Neural cell (in vitro differentiated cells): ENCODE data around the gene TPRG1. TPM values are rescaled to one million over a fixed set of nuclear protein-coding genes. Genes with fewer than 3 reads are reported as not detected.

ENCODE experiments used
- H2AFZ ChIP-seq: fragments of 200-600, 300-800 bp; sonication (generic), shearing (Covaris generic); 2 replicates; pipeline ENCODE4 v1.6.0; 2014; ENCODE audit warnings: low read depth, mild to moderate bottlenecking, antibody characterized with exemption, low read length, moderate library complexity
- H3F3A ChIP-seq: fragments of 200-600 bp; shearing (Covaris generic); 2 replicates; pipeline ENCODE4 v1.6.1; 2016; ENCODE audit warnings: mild to moderate bottlenecking, moderate library complexity, mixed read lengths, antibody characterized with exemption, low read length; ENCODE audit not compliant: insufficient read depth, poor library complexity, severe bottlenecking
- H3K27ac ChIP-seq: fragments of 200-600, 300-800 bp; sonication (generic), shearing (Covaris generic); 2 replicates; pipeline ENCODE4 v1.5.1; 2014; ENCODE audit warnings: mild to moderate bottlenecking, low read length, moderate library complexity
- H3K27me3 ChIP-seq: fragments of 300-800, 200-600 bp; sonication (generic), shearing (Covaris generic); 2 replicates; pipeline ENCODE4 v1.6.0; 2014; ENCODE audit warnings: mild to moderate bottlenecking, low read depth, low read length, moderate library complexity; ENCODE audit not compliant: insufficient read depth
- H3K36me3 ChIP-seq: fragments of 300-800, 200-600 bp; sonication (generic), shearing (Covaris generic); 2 replicates; pipeline ENCODE4 v1.5.1; 2014; ENCODE audit warnings: mild to moderate bottlenecking, antibody characterized with exemption, low read length, moderate library complexity; ENCODE audit not compliant: insufficient read depth
- H3K4me2 ChIP-seq: fragments of 300-800, 200-600 bp; sonication (generic), shearing (Covaris generic); 2 replicates; pipeline ENCODE4 v1.6.0; 2014; ENCODE audit warnings: mild to moderate bottlenecking, low read length
- H3K4me3 ChIP-seq: fragments of 300-800, 200-600 bp; sonication (generic), shearing (Covaris generic); 2 replicates; pipeline ENCODE4 v1.5.1; 2014; ENCODE audit warnings: mild to moderate bottlenecking, low read length, moderate library complexity
- H3K79me2 ChIP-seq: fragments of 200-600 bp; shearing (Covaris generic); replicated peaks from 2 replicates; pipeline ENCODE4 v1.6.0; 2014; ENCODE audit warnings: mild to moderate bottlenecking, low read length, moderate library complexity; ENCODE audit not compliant: insufficient read depth
- H3K9ac ChIP-seq: fragments of 300-800, 200-600 bp; sonication (generic), shearing (Covaris generic); 2 replicates; pipeline ENCODE4 v1.6.1; 2016; ENCODE audit warnings: mild to moderate bottlenecking, low read length, mixed read lengths
- H3K9me2 ChIP-seq: fragments of 200-600 bp; shearing (Covaris generic); 2 replicates; pipeline ENCODE4 v1.6.1; 2016; ENCODE audit warnings: mild to moderate bottlenecking, low read length, mixed read lengths; ENCODE audit not compliant: insufficient read depth
- H3K9me3 ChIP-seq: fragments of 200-600, 300-800 bp; sonication (generic), shearing (Covaris generic); 2 replicates; pipeline ENCODE4 v1.6.1; 2016; ENCODE audit warnings: mild to moderate bottlenecking, mixed run types, low read length, moderate library complexity, mixed read lengths
- H4K20me1 ChIP-seq: fragments of 200-600 bp; shearing (Covaris generic); 2 replicates; pipeline ENCODE4 v1.6.1; 2016; ENCODE audit warnings: mild to moderate bottlenecking, mixed run types; ENCODE audit not compliant: insufficient read depth
- CTCF ChIP-seq: fragments of 450-650 bp; IDR thresholded peaks from 2 replicates; pipeline ENCODE4 v1.5.1; 2014; ENCODE audit warnings: antibody characterized with exemption, mild to moderate bottlenecking, moderate library complexity; ENCODE audit not compliant: poor library complexity, severe bottlenecking
- EP300 ChIP-seq: fragments of 450-650 bp; conservative IDR thresholded peaks from 2 replicates; pipeline ENCODE4 v1.6.1; 2014; ENCODE audit warnings: antibody characterized with exemption, mild to moderate bottlenecking, moderate library complexity; ENCODE audit not compliant: poor library complexity, severe bottlenecking
- EZH2 ChIP-seq: fragments of 200-600, 300-800 bp; shearing (Covaris generic), sonication (generic); IDR thresholded peaks from 2 replicates; pipeline ENCODE4 v1.6.1; 2014; ENCODE audit warnings: antibody characterized with exemption, low read length, borderline replicate concordance, mild to moderate bottlenecking; ENCODE audit not compliant: insufficient read depth, poor library complexity, severe bottlenecking
- MXI1 ChIP-seq: fragments of 450-650 bp; conservative IDR thresholded peaks from 2 replicates; pipeline ENCODE4 v1.6.1; 2014; ENCODE audit warnings: antibody characterized with exemption, mild to moderate bottlenecking; ENCODE audit not compliant: poor library complexity, severe bottlenecking
- POLR2AphosphoS5 ChIP-seq: IDR thresholded peaks from 2 replicates; pipeline ENCODE4 v1.6.1; 2012
- RAD21 ChIP-seq: fragments of 450-650 bp; conservative IDR thresholded peaks from 2 replicates; pipeline ENCODE4 v1.6.1; 2014; ENCODE audit warnings: antibody characterized with exemption, mild to moderate bottlenecking, moderate library complexity
- REST ChIP-seq: IDR thresholded peaks from 2 replicates; pipeline ENCODE4 v1.6.1; 2012; ENCODE audit warnings: borderline replicate concordance
- SMC3 ChIP-seq: fragments of 450-650 bp; conservative IDR thresholded peaks from 2 replicates; pipeline ENCODE4 v1.6.1; 2014; ENCODE audit warnings: antibody characterized with exemption, mild to moderate bottlenecking, moderate library complexity; ENCODE audit not compliant: poor library complexity
- TAF1 ChIP-seq: IDR thresholded peaks from 2 replicates; pipeline ENCODE4 v1.6.1; 2012; ENCODE audit warnings: low read depth
- polyA plus RNA-seq: library from polyadenylated mRNA; depleted of rRNA; stranded (reverse); fragments of >200 nt; gene quantifications from 2 replicates; pipeline ENCODE4 v1.2.3, GENCODE V29; 2014

Gene TPRG1
- polyA plus RNA-seq, 1 donor from 2014 or later = 0.17 TPM

- H3K9me3 ChIP-seq = no peaks in the 10 kb centered on the region
- no peaks in the 10 kb centered on the region for H3F3A ChIP-seq
- no peaks in the 10 kb centered on the region for H3K36me3 ChIP-seq
- H3K79me2 ChIP-seq = no peaks in the 10 kb centered on the region
- no peaks in the 10 kb centered on the region for H3K9me2 ChIP-seq
- no peaks in the 10 kb centered on the region for H3K27me3 ChIP-seq
- no peak for TF ChIP-seq CTCF
- no peak for TF ChIP-seq EZH2
- TF ChIP-seq POLR2AphosphoS5 = no peak
- TF ChIP-seq REST = no peak
- TF ChIP-seq RAD21 = no peak
- no peak for TF ChIP-seq MXI1
- no peak for TF ChIP-seq SMC3
- no peak for TF ChIP-seq EP300
- no peak for TF ChIP-seq TAF1
- no peaks in the 10 kb centered on the region for H4K20me1 ChIP-seq
- H3K4me3 ChIP-seq = no peak overlapping the region
- no peak overlapping the region for H3K4me2 ChIP-seq
- no peak overlapping the region for H3K9ac ChIP-seq
- H2AFZ ChIP-seq = no peak overlapping the region
- H3K27ac ChIP-seq = no peak overlapping the region
Measured at GRCh38 chr3:189229196-189229828, 57.5 kb downstream of the TPRG1 start.

GRCh38 chr3:189232790-189233189 lies 61.0 kb downstream of the TPRG1 start:
- Histone ChIP-seq H2AFZ (no peak overlapping the region), H3K4me3 (no peak overlapping the region), H3K4me2 (no peak overlapping the region), H3K36me3 (no peaks in the 10 kb centered on the region), H3K9me3 (no peaks in the 10 kb centered on the region), H3F3A (no peaks in the 10 kb centered on the region), H3K27me3 (no peaks in the 10 kb centered on the region), H3K79me2 (no peaks in the 10 kb centered on the region), H3K27ac (no peak overlapping the region), H3K9ac (no peak overlapping the region), H4K20me1 (no peaks in the 10 kb centered on the region), H3K9me2 (no peaks in the 10 kb centered on the region)
- TF ChIP-seq RAD21 = no peak
- peak; percentile 26 for TF ChIP-seq POLR2AphosphoS5
- peak; percentile 32 for TF ChIP-seq REST
